DOHH2 (cell line): ENCODE results near the gene BCL2L11.
A peak's percentile ranks its signal among the peaks of the same experiment; 100 is the strongest.

Source experiments
- H3F3A ChIP-seq: fragments of 200-600 bp; sonication (generic), shearing (Covaris generic); 2 replicates; pipeline ENCODE4 v1.6.0; 2016; ENCODE audit warnings: antibody characterized with exemption, mild to moderate bottlenecking; ENCODE audit not compliant: control insufficient read depth, insufficient read depth
- H3K27ac ChIP-seq: fragments of 200-600 bp; sonication (generic); 2 replicates; pipeline ENCODE4 v1.5.1; 2014; ENCODE audit warnings: low read depth, mild to moderate bottlenecking, low read length, moderate library complexity
- H3K27me3 ChIP-seq: fragments of 200-600 bp; sonication (generic); 2 replicates; pipeline ENCODE4 v1.6.1; 2014; ENCODE audit warnings: mild to moderate bottlenecking, low read length, mixed read lengths; ENCODE audit not compliant: control insufficient read depth
- H3K36me3 ChIP-seq: fragments of 200-600 bp; sonication (generic); 2 replicates; pipeline ENCODE4 v1.6.1; 2014; ENCODE audit warnings: mild to moderate bottlenecking, low read length, moderate library complexity, mixed read lengths; ENCODE audit not compliant: control insufficient read depth
- H3K4me1 ChIP-seq: fragments of 200-600 bp; sonication (generic); 2 replicates; pipeline ENCODE4 v1.6.1; 2014; ENCODE audit warnings: mild to moderate bottlenecking, low read length, mixed read lengths; ENCODE audit not compliant: control insufficient read depth
- H3K4me2 ChIP-seq: fragments of 200-600 bp; sonication (generic); 2 replicates; pipeline ENCODE4 v1.6.0; 2014; ENCODE audit warnings: mild to moderate bottlenecking, low read length, moderate library complexity
- H3K4me3 ChIP-seq: fragments of 200-600 bp; sonication (generic); 2 replicates; pipeline ENCODE4 v1.5.1; 2014; ENCODE audit warnings: mild to moderate bottlenecking, low read length, mixed read lengths
- H3K79me2 ChIP-seq: fragments of 200-600 bp; sonication (generic); 2 replicates; pipeline ENCODE4 v1.6.1; 2014; ENCODE audit warnings: mild to moderate bottlenecking, low read length, mixed read lengths; ENCODE audit not compliant: control insufficient read depth
- H3K9me2 ChIP-seq: fragments of 200-600 bp; sonication (generic); replicated peaks from 2 replicates; pipeline ENCODE4 v1.6.1; 2014; ENCODE audit warnings: mild to moderate bottlenecking, low read length, mixed read lengths; ENCODE audit not compliant: control insufficient read depth
- H3K9me3 ChIP-seq: fragments of 200-600 bp; sonication (generic); 2 replicates; pipeline ENCODE4 v1.6.1; 2014; ENCODE audit warnings: antibody characterized with exemption, low read length, mixed read lengths; ENCODE audit not compliant: control insufficient read depth, insufficient read depth
- H4K20me1 ChIP-seq: fragments of 200-600 bp; sonication (generic); 2 replicates; pipeline ENCODE4 v1.6.0; 2014; ENCODE audit warnings: low read depth, mild to moderate bottlenecking, antibody characterized with exemption, low read length, moderate library complexity; ENCODE audit not compliant: control insufficient read depth, insufficient read depth
- CTCF ChIP-seq: fragments of 200-600 bp; sonication (generic); IDR thresholded peaks from one replicate; pipeline ENCODE4 v1.5.1; 2014; ENCODE audit warnings: antibody characterized with exemption, mild to moderate bottlenecking, low read depth, low read length; ENCODE audit not compliant: poor library complexity, severe bottlenecking
- EZH2phosphoT487 ChIP-seq: fragments of 200-600 bp; sonication (generic); IDR thresholded peaks from 2 replicates; pipeline ENCODE4 v1.6.1; 2017; ENCODE audit warnings: borderline replicate concordance, mild to moderate bottlenecking, antibody characterized with exemption, low read length, moderate library complexity, mixed read lengths

BCL2L11 gene

GRCh38 chr2:111126581-111126980 lies 5.9 kb downstream of the BCL2L11 start:
- Histone ChIP-seq H3K27me3 (no peaks in the 10 kb centered on the region), H3K4me3 (no peak overlapping the region), H4K20me1 (peaks cover 39% of the 10 kb centered on the region), H3K9me3 (no peaks in the 10 kb centered on the region), H3K4me2 (peak overlapping the region; percentile 1; the same call in 1 of the 2 replicates), H3F3A (no peaks in the 10 kb centered on the region), H3K9me2 (no peaks in the 10 kb centered on the region), H3K36me3 (peaks cover 93% of the 10 kb centered on the region), H3K4me1 (peaks cover 84% of the 10 kb centered on the region), H3K27ac (no peak overlapping the region), H3K79me2 (peaks cover 99% of the 10 kb centered on the region)
- TF ChIP-seq EZH2phosphoT487: no peak
- TF ChIP-seq CTCF: no peak

GRCh38 chr2:111127351-111127750 lies 6.6 kb downstream of the BCL2L11 start:
- peaks cover 47% of the 10 kb centered on the region for H4K20me1 ChIP-seq
- peaks cover 95% of the 10 kb centered on the region for H3K36me3 ChIP-seq
- peaks cover 91% of the 10 kb centered on the region for H3K4me1 ChIP-seq
- H3K9me2 ChIP-seq: no peaks in the 10 kb centered on the region
- 0 out of 2 replicates have a peak overlapping the region, but pooled peaks have one; percentile 4 for H3K4me2 ChIP-seq
- no peak for TF ChIP-seq EZH2phosphoT487
- no peak for TF ChIP-seq CTCF
- no peak overlapping the region for H3K27ac ChIP-seq
- peaks cover 5% of the 10 kb centered on the region for H3F3A ChIP-seq
- no peaks in the 10 kb centered on the region for H3K9me3 ChIP-seq
- H3K4me3 ChIP-seq: no peak overlapping the region
- no peaks in the 10 kb centered on the region for H3K27me3 ChIP-seq
- H3K79me2 ChIP-seq: peaks cover 99% of the 10 kb centered on the region

- no peaks in the 10 kb centered on the region for H3K9me2 ChIP-seq
- no peaks in the 10 kb centered on the region for H3K9me3 ChIP-seq
- peaks cover 46% of the 10 kb centered on the region for H4K20me1 ChIP-seq
- no peak for TF ChIP-seq EZH2phosphoT487
- TF ChIP-seq CTCF: no peak
- peaks cover 96% of the 10 kb centered on the region for H3K4me1 ChIP-seq
- H3K4me3 ChIP-seq: no peak overlapping the region
- H3K36me3 ChIP-seq: peaks cover 96% of the 10 kb centered on the region
- H3F3A ChIP-seq: peaks cover 7% of the 10 kb centered on the region
- no peak overlapping the region for H3K4me2 ChIP-seq
- peaks cover 100% of the 10 kb centered on the region for H3K79me2 ChIP-seq
- no peaks in the 10 kb centered on the region for H3K27me3 ChIP-seq
- no peak overlapping the region for H3K27ac ChIP-seq
Observed at GRCh38 chr2:111128096-111128495, 7.4 kb downstream of the BCL2L11 start.
